Fibroblast of the aortic adventitia (primary cell): ENCODE measurements around the gene FAM89B. TPM values are rescaled to one million over a fixed set of nuclear protein-coding genes. Genes with fewer than 3 reads are reported as not detected.

Experiments
- DNase-seq: peaks from one replicate; pipeline ENCODE4 v3.0.0-alpha.2; 2010; ENCODE audit warnings: low read depth
- H3K4me3 ChIP-seq: 2 replicates; pipeline ENCODE4 v1.5.1; 2011; ENCODE audit warnings: low read depth, mild to moderate bottlenecking, control low read depth, low read length, moderate library complexity
- CTCF ChIP-seq: IDR thresholded peaks from 2 replicates; pipeline ENCODE4 v1.5.1; 2011; ENCODE audit warnings: mild to moderate bottlenecking, low read length, control low read depth, inconsistent platforms; ENCODE audit not compliant: insufficient read depth
- total RNA-seq: library from RNA; depleted of rRNA; stranded (reverse); fragments of >200 nt; gene quantifications from 2 replicates; pipeline ENCODE4 v1.2.3, GENCODE V29; 2012; ENCODE audit warnings: low replicate concordance

Gene FAM89B
- total RNA-seq, 1 donor = 21.6 TPM

DNA sequence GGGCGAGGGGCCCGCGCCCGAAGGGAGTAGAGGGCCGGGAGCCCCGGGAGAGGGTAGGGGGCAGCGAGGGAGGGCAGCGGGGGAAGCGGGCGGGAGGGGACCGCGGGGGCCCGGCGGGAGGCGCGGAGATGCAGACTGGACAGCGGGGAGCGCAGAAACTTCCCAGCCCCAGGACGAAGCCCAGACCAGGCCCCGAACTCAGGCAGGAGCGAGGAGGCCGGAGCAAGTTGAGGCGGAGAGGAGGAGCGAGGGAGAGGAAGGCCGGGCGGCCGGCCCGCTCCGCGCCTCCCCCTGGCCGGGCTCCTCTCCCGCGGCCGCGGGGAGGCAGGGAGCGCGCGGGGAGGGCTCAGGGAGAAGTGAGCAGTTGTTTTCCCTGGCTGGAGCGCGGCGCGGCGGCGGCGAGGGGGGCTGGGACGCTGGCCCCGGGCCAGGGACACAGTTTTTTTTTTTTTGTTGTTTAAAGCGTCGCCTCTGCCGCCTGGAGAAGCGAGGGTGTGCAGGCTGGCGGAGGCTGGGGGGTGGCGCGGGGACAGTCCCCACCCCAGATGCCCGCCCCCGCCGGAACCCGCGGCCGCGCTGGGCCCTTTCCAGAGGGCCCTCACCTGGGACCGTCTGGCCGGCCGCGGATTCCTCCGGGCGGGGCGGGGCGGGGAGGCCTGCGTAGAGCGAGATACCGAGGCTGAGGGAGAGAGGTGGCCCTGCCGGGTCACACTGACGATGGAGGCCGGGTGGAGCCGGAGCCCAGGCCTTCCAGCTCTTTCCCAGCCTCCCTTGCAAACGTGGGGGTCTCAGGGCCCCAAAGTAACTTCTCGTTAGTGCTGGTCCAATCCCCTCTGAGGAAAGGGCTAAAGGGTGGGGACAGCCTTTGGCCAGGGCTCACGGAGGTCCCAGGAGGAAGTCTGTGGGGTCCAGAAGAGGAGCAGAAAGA is 14.1 kb upstream of the FAM89B start, which contains the start of gene LTBP3:
Gene LTBP3, minus strand, starts transcription at position 358 of the 928 bp plus-strand sequence. CDS start 400 bp downstream, outside the sequence.
- peak within 1 kb of the TSS; percentile 74 for H3K4me3 ChIP-seq
- DNase-seq = peak; percentile 79
- no peak for TF ChIP-seq CTCF

DNA sequence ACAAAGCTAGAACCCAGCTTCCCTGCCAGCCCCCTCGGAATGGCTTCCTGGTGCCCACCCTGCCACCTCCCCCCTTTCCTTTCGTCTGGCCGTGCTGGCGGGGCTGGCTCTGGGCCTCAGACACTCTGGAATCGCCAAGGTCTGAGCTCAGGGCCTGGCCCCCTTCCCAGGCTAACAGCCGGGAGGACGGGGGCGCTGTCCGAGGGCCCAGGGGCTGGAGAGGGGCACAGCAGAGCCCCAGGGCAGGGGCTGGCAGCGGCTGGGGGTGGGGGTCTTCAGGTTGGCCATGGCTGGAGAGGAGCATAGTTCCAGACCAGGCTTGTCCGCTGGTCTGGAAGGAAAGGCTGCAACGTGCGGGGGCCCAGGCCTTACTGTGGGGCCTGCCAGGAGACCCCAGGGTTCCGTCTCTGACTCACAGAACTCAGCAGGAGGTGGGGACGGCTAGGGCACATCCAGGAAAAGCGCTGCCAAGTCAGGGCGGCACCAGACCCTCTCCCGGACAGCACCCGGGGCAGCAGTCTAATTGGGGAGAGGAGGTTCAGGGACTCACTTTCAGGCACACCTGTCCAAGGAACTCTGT is 13.3 kb upstream of the FAM89B start:
- peak; percentile 28 for TF ChIP-seq CTCF
- peak overlapping the region; percentile 40 for H3K4me3 ChIP-seq
- peak; percentile 69 for DNase-seq

- DNase-seq = no peak
- no peak overlapping the region for H3K4me3 ChIP-seq
- no peak for TF ChIP-seq CTCF
These were observed 12.8 kb upstream of the FAM89B start for GRCh38 chr11:65559535-65559934.

DNA sequence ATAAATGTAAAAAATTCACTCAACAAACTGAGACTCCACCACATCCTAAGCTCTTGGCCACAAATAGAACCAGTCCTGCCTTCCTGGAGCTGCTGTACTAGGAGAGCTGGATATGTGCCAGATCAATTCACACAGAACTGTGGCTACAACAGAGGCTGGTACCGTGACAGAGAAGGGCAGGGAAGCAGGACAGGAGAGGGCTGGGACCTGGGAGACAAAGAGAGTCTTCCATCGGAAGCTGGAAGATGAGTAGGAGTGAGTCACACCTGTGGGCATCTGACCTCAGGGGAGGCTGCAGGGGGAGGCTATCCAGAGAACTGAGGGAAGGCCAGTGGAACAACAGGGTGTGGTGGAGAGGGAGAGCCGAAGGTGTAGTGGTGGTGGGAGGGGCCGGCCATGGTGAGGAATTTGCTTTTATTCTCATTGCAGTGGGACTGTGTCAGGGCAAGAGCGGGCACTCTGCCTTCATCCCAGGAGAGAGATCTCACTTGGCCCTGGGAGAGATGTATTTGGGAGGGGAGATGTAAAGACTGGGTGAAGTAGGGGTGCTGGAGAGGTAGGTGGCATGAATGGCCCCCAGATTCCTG is 12.3 kb upstream of the FAM89B start:
- no peak overlapping the region for H3K4me3 ChIP-seq
- peak; percentile 72 for DNase-seq
- TF ChIP-seq CTCF = no peak

GRCh38 chr11:65560555-65561418 is 11.6 kb upstream of the FAM89B start:
- peak; percentile 66 for DNase-seq
- H3K4me3 ChIP-seq = no peak overlapping the region
- TF ChIP-seq CTCF = no peak

- no peak overlapping the region for H3K4me3 ChIP-seq
- no peak for TF ChIP-seq CTCF
- no peak for DNase-seq
These were observed 10.3 kb upstream of the FAM89B start for GRCh38 chr11:65562020-65562419.
